Subcutaneous abdominal adipose tissue (tissue), 5 donors: ENCODE results near the gene PRPSAP2.
"Not testable (repeated sequence)": the region's sequence is repeated elsewhere in the genome, so short reads cannot be mapped to it uniquely, and the experiment has no call there.

Experiments
- H3K27ac ChIP-seq: one replicate; pipeline ENCODE4 v1.7.0; 2013; ENCODE audit warnings: low read depth, mild to moderate bottlenecking, inconsistent platforms, low read length, moderate library complexity
- H3K27me3 ChIP-seq, 5 donors: one replicate each; pipeline ENCODE4 v1.7.0; 2013; ENCODE audit warnings: low read length in 5 of 5, inconsistent platforms in 1 of 5; ENCODE audit not compliant: control insufficient read depth in 5 of 5, insufficient read depth in 4 of 5
- H3K36me3 ChIP-seq, 5 donors: one replicate each; pipeline ENCODE4 v1.7.0; 2013; ENCODE audit warnings: low read length in 5 of 5; ENCODE audit not compliant: control insufficient read depth in 5 of 5, insufficient read depth in 5 of 5
- H3K4me1 ChIP-seq, 5 donors: one replicate each; pipeline ENCODE4 v1.7.0; 2013; ENCODE audit warnings: low read length in 5 of 5, mild to moderate bottlenecking in 3 of 5, moderate library complexity in 1 of 5; ENCODE audit not compliant: control insufficient read depth in 5 of 5, insufficient read depth in 5 of 5
- H3K4me3 ChIP-seq, 5 donors: one replicate each; pipeline ENCODE4 v1.7.0; 2013; ENCODE audit warnings: low read length in 5 of 5, low read depth in 1 of 5
- H3K9ac ChIP-seq, 5 donors: one replicate each; pipeline ENCODE4 v1.7.0; 2013; ENCODE audit warnings: low read length in 5 of 5, mild to moderate bottlenecking in 4 of 5, moderate library complexity in 3 of 5
- H3K9me3 ChIP-seq, 5 donors: one replicate each; pipeline ENCODE4 v1.7.0; 2013; ENCODE audit warnings: low read length in 5 of 5; ENCODE audit not compliant: control insufficient read depth in 5 of 5
- donor health status: healthy.
- donor health status: healthy.
- donor health status: healthy.
- donor health status: healthy.
- donor health status: healthy.

PRPSAP2 gene

DNA sequence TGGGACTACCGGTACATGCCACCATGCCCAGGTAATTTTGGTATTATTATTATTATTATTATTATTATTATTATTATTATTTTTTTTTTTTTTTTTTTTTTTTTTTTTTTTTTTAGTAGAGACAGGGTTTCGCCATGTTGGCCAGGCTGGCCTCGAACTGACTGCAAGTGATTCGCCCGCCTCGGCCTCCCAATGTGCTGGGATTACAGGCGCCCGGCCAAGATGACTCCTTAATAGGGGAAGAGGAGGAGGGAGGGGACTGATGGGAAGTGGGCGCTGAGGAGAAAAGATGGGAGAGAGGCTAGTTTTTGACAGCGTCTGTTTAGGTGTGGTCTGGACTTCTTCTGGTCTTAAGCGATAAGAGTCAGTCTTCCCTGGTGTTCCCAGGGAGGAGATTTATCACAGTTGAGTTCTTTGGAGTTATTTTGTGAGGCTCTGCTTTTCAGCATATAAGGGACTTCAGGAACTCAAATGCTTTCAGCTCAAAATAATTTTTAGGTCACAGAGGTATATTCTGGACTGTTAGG lies 59.6 kb downstream of the PRPSAP2 start:
- Histone ChIP-seq H3K36me3 (peaks cover 0 to 40% (median 23%) of the 10 kb centered on the region in 5 donors), H3K9ac (no peak overlapping the region), H3K4me3 (no peak overlapping the region), H3K9me3 (no peaks in the 10 kb centered on the region), H3K27ac (no peak overlapping the region), H3K27me3 (no peaks in the 10 kb centered on the region), H3K4me1 (peaks cover 0 to 14% (median 10%) of the 10 kb centered on the region in 5 donors)

- H3K9me3 ChIP-seq: no peaks in the 10 kb centered on the region
- H3K4me3 ChIP-seq: no peak overlapping the region
- H3K27ac ChIP-seq: no peak overlapping the region
- H3K4me1 ChIP-seq: peaks cover 0 to 14% (median 10%) of the 10 kb centered on the region in 5 donors
- peaks cover 0 to 31% (median 13%) of the 10 kb centered on the region in 5 donors for H3K36me3 ChIP-seq
- no peak overlapping the region for H3K9ac ChIP-seq
- H3K27me3 ChIP-seq: no peaks in the 10 kb centered on the region
Observed at GRCh38 chr17:18919963-18920362, 62.0 kb downstream of the PRPSAP2 start.

GRCh38 chr17:18920911-18921441 lies 63.0 kb downstream of the PRPSAP2 start:
- H3K4me1 ChIP-seq: peaks cover 0 to 14% (median 10%) of the 10 kb centered on the region in 5 donors
- no peak overlapping the region for H3K4me3 ChIP-seq
- no peak overlapping the region for H3K27ac ChIP-seq
- H3K36me3 ChIP-seq: peaks cover 3 to 26% (median 13%) of the 10 kb centered on the region in 5 donors
- no peak overlapping the region for H3K9ac ChIP-seq
- no peaks in the 10 kb centered on the region for H3K9me3 ChIP-seq
- H3K27me3 ChIP-seq: no peaks in the 10 kb centered on the region

DNA sequence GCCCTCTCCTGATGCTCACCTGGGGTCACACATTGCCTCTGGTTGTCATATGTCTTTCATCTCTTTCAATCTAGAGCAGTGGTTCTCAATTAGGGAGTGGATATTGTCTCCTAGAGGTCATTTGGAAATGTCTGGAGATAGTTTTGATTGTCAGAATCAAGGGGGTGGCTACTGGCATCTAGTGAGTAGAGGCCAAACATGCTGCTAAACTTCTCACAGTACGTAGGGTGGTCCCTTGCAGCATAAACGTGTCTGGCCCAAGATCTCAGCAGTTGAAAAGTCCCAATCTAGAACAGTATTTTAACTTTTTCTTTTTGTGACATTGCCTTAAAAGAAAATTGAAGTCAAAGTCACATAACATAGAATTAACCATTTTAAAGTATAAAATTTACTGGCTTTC lies 63.6 kb downstream of the PRPSAP2 start:
- H3K9ac ChIP-seq: no peak overlapping the region
- H3K36me3 ChIP-seq: peaks cover 3 to 21% (median 13%) of the 10 kb centered on the region in 5 donors
- H3K27me3 ChIP-seq: no peaks in the 10 kb centered on the region
- H3K9me3 ChIP-seq: no peaks in the 10 kb centered on the region
- no peak overlapping the region for H3K27ac ChIP-seq
- no peak overlapping the region for H3K4me3 ChIP-seq
- peaks cover 0 to 14% (median 10%) of the 10 kb centered on the region in 5 donors for H3K4me1 ChIP-seq

DNA sequence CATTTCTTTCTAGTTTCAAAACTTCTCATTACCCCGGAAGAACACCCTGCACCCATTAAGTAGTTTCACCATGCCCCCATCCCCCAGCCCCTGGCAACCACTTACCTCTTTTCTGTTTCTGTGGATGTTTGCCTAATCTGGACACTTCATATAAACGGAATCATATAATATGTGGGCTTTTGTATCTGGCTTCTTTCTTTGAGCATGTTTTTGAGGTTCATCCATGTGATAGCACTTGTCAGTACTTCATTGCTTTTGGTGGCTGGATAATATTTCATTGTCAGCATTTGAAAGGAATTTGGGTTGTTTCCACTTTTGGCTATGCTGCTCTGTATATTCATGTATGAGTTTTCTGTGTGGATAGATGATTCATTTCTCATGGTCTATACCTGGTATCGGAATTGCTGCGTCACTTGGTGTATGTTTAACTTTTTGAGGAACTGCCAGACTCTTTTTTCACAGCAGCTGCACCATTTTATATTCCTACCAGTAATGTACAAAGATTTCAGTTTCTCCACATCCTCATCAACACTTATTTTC lies 64.1 kb downstream of the PRPSAP2 start:
- no peaks in the 10 kb centered on the region for H3K9me3 ChIP-seq
- H3K4me3 ChIP-seq: no peak overlapping the region
- no peak overlapping the region for H3K27ac ChIP-seq
- H3K27me3 ChIP-seq: no peaks in the 10 kb centered on the region
- H3K4me1 ChIP-seq: peaks cover 0 to 14% (median 10%) of the 10 kb centered on the region in 5 donors
- peaks cover 3 to 20% (median 9%) of the 10 kb centered on the region in 5 donors for H3K36me3 ChIP-seq
- no peak overlapping the region for H3K9ac ChIP-seq

GRCh38 chr17:18922596-18922995 lies 64.7 kb downstream of the PRPSAP2 start:
- H3K4me1 ChIP-seq: peaks cover 0 to 14% (median 10%) of the 10 kb centered on the region in 5 donors
- not testable (repeated sequence) for H3K9me3 ChIP-seq, H3K9ac ChIP-seq, H3K27ac ChIP-seq, H3K4me3 ChIP-seq, H3K27me3 ChIP-seq
- peaks cover 3 to 19% (median 9%) of the 10 kb centered on the region in 5 donors for H3K36me3 ChIP-seq

- Histone ChIP-seq H3K27ac (no peak overlapping the region), H3K4me3 (no peak overlapping the region), H3K4me1 (peaks cover 0 to 14% (median 10%) of the 10 kb centered on the region in 5 donors), H3K9me3 (no peaks in the 10 kb centered on the region), H3K9ac (no peak overlapping the region), H3K27me3 (no peaks in the 10 kb centered on the region), H3K36me3 (peaks cover 8 to 31% (median 18%) of the 10 kb centered on the region in 5 donors)
Observed at GRCh38 chr17:18925187-18925586, 67.3 kb downstream of the PRPSAP2 start.

DNA sequence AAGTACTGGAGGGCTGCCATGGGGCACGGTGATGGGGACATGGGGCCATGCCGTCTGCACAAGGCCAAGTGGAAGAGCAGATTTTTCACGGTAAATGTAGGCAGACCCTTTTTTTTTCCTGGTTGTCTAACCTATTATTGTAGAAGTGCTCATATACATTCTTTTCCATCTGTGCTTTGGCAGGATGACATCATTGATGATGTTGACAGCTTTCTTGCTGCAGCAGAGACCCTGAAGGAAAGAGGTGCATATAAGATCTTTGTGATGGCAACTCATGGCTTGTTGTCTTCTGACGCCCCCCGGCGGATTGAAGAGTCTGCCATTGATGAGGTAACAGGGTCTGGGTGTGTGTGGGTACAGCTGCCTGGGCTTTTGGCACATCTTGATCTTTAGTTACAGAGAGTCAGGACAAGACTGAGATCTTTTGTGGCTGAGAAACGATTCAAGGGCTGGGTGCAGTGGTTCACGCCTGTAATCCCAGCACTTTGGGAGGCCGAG lies 70.7 kb downstream of the PRPSAP2 start:
- no peak overlapping the region for H3K27ac ChIP-seq
- H3K27me3 ChIP-seq: no peaks in the 10 kb centered on the region
- no peak overlapping the region for H3K4me3 ChIP-seq
- H3K9me3 ChIP-seq: no peaks in the 10 kb centered on the region
- no peak overlapping the region for H3K9ac ChIP-seq
- H3K4me1 ChIP-seq: peaks cover 0 to 5% (median 3%) of the 10 kb centered on the region in 5 donors
- H3K36me3 ChIP-seq: peaks cover 8 to 51% (median 31%) of the 10 kb centered on the region in 5 donors

DNA sequence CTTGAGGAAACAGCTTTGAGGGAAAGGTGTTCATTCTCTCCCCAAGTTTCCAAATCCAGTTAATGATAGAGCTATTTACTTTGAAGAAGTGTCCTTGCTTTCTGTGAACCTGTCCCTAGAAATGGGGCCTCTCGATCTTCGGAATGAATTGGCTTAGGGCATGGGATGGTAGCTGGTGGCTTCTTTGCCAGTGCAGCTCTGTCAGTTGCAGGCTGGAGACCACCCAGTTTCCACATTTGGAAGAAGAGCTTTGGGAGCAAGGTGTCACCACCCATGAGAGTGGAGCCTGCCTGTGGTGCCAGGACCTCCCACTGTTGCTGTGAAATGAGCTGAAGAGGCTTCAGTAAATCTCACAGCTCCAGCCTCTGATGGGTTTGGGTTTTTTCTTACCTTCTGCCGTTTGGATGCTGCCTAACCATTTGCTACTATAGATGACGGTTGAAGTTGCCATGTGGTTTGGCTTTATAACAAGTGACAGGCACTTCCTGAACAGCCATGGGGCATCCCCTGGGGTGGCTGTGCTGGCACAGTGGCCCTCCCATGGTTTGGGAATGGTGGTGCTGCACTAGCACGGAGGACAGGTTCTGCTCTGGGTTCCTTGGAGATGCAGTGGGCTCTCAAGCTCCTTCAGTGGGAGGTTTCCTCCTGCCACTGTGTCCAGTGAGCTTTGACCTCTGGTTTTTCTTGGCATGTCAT lies 74.6 kb downstream of the PRPSAP2 start:
- Histone ChIP-seq H3K27me3 (no peaks in the 10 kb centered on the region), H3K9ac (no peak overlapping the region), H3K4me1 (peaks cover 0 to 5% (median 2%) of the 10 kb centered on the region in 5 donors), H3K4me3 (no peak overlapping the region), H3K9me3 (no peaks in the 10 kb centered on the region), H3K36me3 (peaks cover 5 to 39% (median 27%) of the 10 kb centered on the region in 5 donors), H3K27ac (no peak overlapping the region)
